Measurements from ENCODE around the gene OR4C12.
"Not testable (repeated sequence)": the region's sequence is repeated elsewhere in the genome, so short reads cannot be mapped to it uniquely, and the experiment has no call there.

The OR4C12 gene

DNA sequence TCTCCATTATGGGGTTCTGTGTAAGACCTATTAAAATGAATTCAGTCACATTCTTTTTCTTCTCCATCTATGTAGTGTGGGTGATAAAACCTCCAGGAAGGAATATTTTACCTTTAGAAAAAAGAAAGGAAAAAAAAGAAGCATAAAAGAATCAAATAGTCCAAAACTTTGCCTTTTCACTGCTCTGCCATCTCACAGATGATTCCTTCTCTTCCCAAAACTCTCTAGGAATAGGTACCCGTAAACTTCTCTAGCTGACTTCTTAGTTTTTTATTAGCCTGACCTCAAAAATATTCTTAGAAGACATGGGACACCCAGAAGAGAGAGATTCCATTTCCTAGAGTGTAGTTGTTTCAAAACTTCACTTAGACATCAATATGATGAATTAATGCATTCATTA, at the start of gene OR4C12:
OR4C12 (minus strand) TSS at position 101 of the 400 bp plus-strand sequence; CDS start at position 67, 34 bp downstream.
- not testable (repeated sequence) for DNase-seq

GRCh38 chr11:50030193-50030592, 47.9 kb upstream of the OR4C12 start:
- DNase-seq = no peak

DNA sequence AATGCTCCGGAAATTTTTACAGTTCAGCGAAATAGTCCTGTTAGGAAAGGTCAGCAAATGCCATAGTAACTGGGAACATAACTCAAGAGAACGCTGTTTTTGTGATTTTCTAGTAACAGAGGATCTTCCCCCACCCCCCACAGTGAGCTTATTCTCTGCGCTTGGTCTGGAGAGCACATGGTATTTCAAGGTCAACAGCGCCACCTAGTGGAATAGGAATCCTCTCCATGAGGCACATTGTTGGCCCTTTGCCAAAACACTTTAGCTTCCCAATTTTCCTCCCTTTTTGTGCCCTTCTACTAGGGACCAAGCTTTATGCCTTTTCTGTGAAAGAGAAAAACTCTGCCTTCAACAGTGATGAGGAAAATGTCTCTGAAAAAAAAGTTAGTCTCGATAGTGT, 13.2 kb upstream of the OR4C12 start:
- no peak for DNase-seq

GRCh38 chr11:49973439-49973838, 8.9 kb downstream of the OR4C12 start:
- not testable (repeated sequence) for DNase-seq

GRCh38 chr11:49952091-49952490, 30.2 kb downstream of the OR4C12 start, which contains the start of gene OR4C13:
Gene OR4C13 (plus strand): TSS chr11:49952391. CDS start chr11:49952423, 32 bp downstream.
- no peak for DNase-seq

DNA sequence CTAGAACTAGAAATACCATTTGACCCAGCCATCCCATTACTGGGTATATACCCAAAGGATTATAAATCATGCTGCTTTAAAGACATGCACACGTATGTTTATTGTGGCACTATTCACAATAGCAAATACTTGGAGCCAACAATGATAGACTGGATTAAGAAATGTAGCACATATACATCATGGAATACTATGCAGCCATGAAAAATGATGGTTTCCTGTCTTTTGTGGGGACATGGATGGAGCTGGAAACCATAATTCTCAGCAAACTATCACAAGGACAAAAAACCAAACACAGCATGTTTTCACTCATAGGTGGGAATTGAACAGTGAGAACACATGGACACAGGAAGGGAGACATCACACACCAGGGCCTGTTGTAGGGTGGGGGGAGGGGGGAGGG, 33.6 kb downstream of the OR4C12 start:
- DNase-seq = not testable (repeated sequence)
